OCI-LY3 (cell line): Measurements from ENCODE around the gene CMPK2.

Experiments used
- H2AFZ ChIP-seq: fragments of 200-600, 300-600 bp; shearing (Covaris generic); 2 replicates; pipeline ENCODE4 v1.6.0; 2014; ENCODE audit warnings: antibody characterized with exemption, low read depth, low read length
- H3K27ac ChIP-seq: fragments of 200-600, 300-600 bp; sonication (generic); 2 replicates; pipeline ENCODE4 v1.5.1; 2014; ENCODE audit warnings: mild to moderate bottlenecking, low read length, moderate library complexity, mixed read lengths
- H3K27me3 ChIP-seq: fragments of 200-600, 300-600 bp; sonication (generic); 2 replicates; pipeline ENCODE4 v1.6.1; 2014; ENCODE audit warnings: low read depth, low read length, mixed read lengths
- H3K36me3 ChIP-seq: fragments of 200-600, 300-600 bp; sonication (generic); replicated peaks from 2 replicates; pipeline ENCODE3; 2014; ENCODE audit warnings: low read depth, low read length, mixed read lengths
- H3K4me1 ChIP-seq: fragments of 300-600, 200-600 bp; sonication (generic); 2 replicates; pipeline ENCODE4 v1.6.1; 2014; ENCODE audit warnings: low read length, mixed read lengths
- H3K4me2 ChIP-seq: fragments of 200-600, 300-600 bp; sonication (generic); 2 replicates; pipeline ENCODE4 v1.6.1; 2014; ENCODE audit warnings: low read length, mixed read lengths
- H3K4me3 ChIP-seq: fragments of 300-600, 200-600 bp; sonication (generic); 2 replicates; pipeline ENCODE4 v1.5.1; 2014; ENCODE audit warnings: antibody characterized with exemption, mild to moderate bottlenecking, low read length, moderate library complexity
- H3K79me2 ChIP-seq: fragments of 300-600, 200-600 bp; shearing (Covaris generic); 2 replicates; pipeline ENCODE4 v1.6.1; 2014; ENCODE audit warnings: mild to moderate bottlenecking, low read length, mixed read lengths
- H3K9ac ChIP-seq: fragments of 300-600, 200-600 bp; shearing (Covaris generic); 2 replicates; pipeline ENCODE4 v1.6.0; 2014; ENCODE audit warnings: mild to moderate bottlenecking, low read length, moderate library complexity
- H3K9me3 ChIP-seq: fragments of 200-600, 300-600 bp; shearing (Covaris generic); 2 replicates; pipeline ENCODE4 v1.6.1; 2014; ENCODE audit warnings: low read length, mixed read lengths; ENCODE audit not compliant: insufficient read depth
- H4K20me1 ChIP-seq: fragments of 200-600, 300-600 bp; sonication (generic); 2 replicates; pipeline ENCODE4 v1.6.1; 2016; ENCODE audit warnings: low read length, mixed read lengths; ENCODE audit not compliant: insufficient read depth
- CTCF ChIP-seq: fragments of 200-600, 300-600 bp; sonication (generic); IDR thresholded peaks from 2 replicates; pipeline ENCODE4 v1.5.1; 2014; ENCODE audit warnings: antibody characterized with exemption, low read length, low read depth
- EZH2phosphoT487 ChIP-seq: fragments of 200-600 bp; shearing (Covaris generic); IDR thresholded peaks from 2 replicates; pipeline ENCODE4 v1.6.1; 2018; ENCODE audit warnings: antibody characterized with exemption, mixed run types, low read depth

The CMPK2 gene

GRCh38 chr2:6876309-6876708, 10.6 kb upstream of the CMPK2 start:
- Histone ChIP-seq H3K4me1 (peaks cover 29% of the 10 kb centered on the region), H3K4me3 (no peak overlapping the region)

GRCh38 chr2:6874032-6874431, 8.3 kb upstream of the CMPK2 start:
- no peak for TF ChIP-seq EZH2phosphoT487
- no peak for TF ChIP-seq CTCF
- Histone ChIP-seq H3K4me2 (no peak overlapping the region), H3K9ac (no peak overlapping the region), H4K20me1 (no peaks in the 10 kb centered on the region), H3K27ac (no peak overlapping the region), H3K9me3 (peaks cover 3% of the 10 kb centered on the region), H3K79me2 (no peaks in the 10 kb centered on the region), H3K4me3 (no peak overlapping the region), H2AFZ (no peak overlapping the region), H3K36me3 (no peaks in the 10 kb centered on the region), H3K4me1 (peaks cover 29% of the 10 kb centered on the region), H3K27me3 (no peaks in the 10 kb centered on the region; the same call in 1 of the 2 replicates)

More at GRCh38 chr2:6876309-6876708, 10.6 kb upstream of the CMPK2 start:
- H3K79me2 ChIP-seq, result no peaks in the 10 kb centered on the region
- H3K4me2 ChIP-seq, result no peak overlapping the region
- H3K9ac ChIP-seq, result no peak overlapping the region
- no peaks in the 10 kb centered on the region for H4K20me1 ChIP-seq
- peaks cover 3% of the 10 kb centered on the region for H3K9me3 ChIP-seq
- H3K27me3 ChIP-seq, result peaks cover 5% of the 10 kb centered on the region; the same call in 1 of the 2 replicates
- H3K36me3 ChIP-seq, result no peaks in the 10 kb centered on the region
- no peak overlapping the region for H2AFZ ChIP-seq
- H3K27ac ChIP-seq, result no peak overlapping the region
- no peak for TF ChIP-seq EZH2phosphoT487
- TF ChIP-seq CTCF, result no peak

- Histone ChIP-seq H3K4me1 (peaks cover 22% of the 10 kb centered on the region), H3K79me2 (no peaks in the 10 kb centered on the region), H4K20me1 (no peaks in the 10 kb centered on the region), H3K4me2 (no peak overlapping the region), H3K36me3 (no peaks in the 10 kb centered on the region), H2AFZ (no peak overlapping the region), H3K27me3 (no peaks in the 10 kb centered on the region), H3K9me3 (peaks cover 3% of the 10 kb centered on the region), H3K27ac (no peak overlapping the region), H3K4me3 (no peak overlapping the region), H3K9ac (no peak overlapping the region)
- no peak for TF ChIP-seq EZH2phosphoT487
- no peak for TF ChIP-seq CTCF
Observed at GRCh38 chr2:6872394-6872793, 6.7 kb upstream of the CMPK2 start.

GRCh38 chr2:6866982-6867381, 1.3 kb upstream of the CMPK2 start:
- Histone ChIP-seq H3K4me2 (no peak overlapping the region), H3K36me3 (no peaks in the 10 kb centered on the region), H2AFZ (no peak overlapping the region), H3K27me3 (no peaks in the 10 kb centered on the region), H4K20me1 (no peaks in the 10 kb centered on the region), H3K27ac (no peak overlapping the region), H3K79me2 (no peaks in the 10 kb centered on the region), H3K4me3 (no peak overlapping the region), H3K9me3 (no peaks in the 10 kb centered on the region), H3K9ac (no peak overlapping the region), H3K4me1 (no peaks in the 10 kb centered on the region)
- no peak for TF ChIP-seq CTCF
